Endothelial cell of umbilical vein (primary cell): ENCODE data around the gene FGF3. TPM values are rescaled to one million over a fixed set of nuclear protein-coding genes. Genes with fewer than 3 reads are reported as not detected.

ENCODE experiments used
- BruUV-seq: library from RNA; stranded (reverse); fragments of 400-500 nt; replicated peaks from 2 replicates; lab custom pipeline; 2021; lab: Mats Ljungman, UMichigan
- CTCF ChIA-PET: fragments of 300-600, 350-600 bp; sonication (Branson Sonifier 250); formaldehyde crosslinking; loops from one replicate; lab custom pipeline; 2021; ENCODE audit warnings: antibody characterized with exemption, inconsistent platforms; lab: Charles Lee
- POLR2A ChIA-PET: fragments of 300-600, 350-600 bp; sonication (Branson Sonifier 250); formaldehyde crosslinking; loops from one replicate; lab custom pipeline; 2021; ENCODE audit warnings: antibody characterized with exemption, inconsistent platforms; lab: Charles Lee
- DNase-seq: peaks from one replicate; pipeline ENCODE4 v3.0.0-alpha.2; 2011; ENCODE audit warnings: low read depth, low spot score
- FAIRE-seq: peaks from 2 replicates; lab custom pipeline; 2011; peaks lifted over from hg19 to GRCh38; lab: Jason Lieb, UNC
- H2AFZ ChIP-seq: 2 replicates; pipeline ENCODE4 v1.6.0; 2012; ENCODE audit warnings: low read depth, low read length, control low read depth, inconsistent platforms
- H3K27ac ChIP-seq: 2 replicates; pipeline ENCODE4 v1.5.1; 2011; ENCODE audit warnings: low read depth, mild to moderate bottlenecking, control low read depth, low read length, moderate library complexity; ENCODE audit not compliant: insufficient read depth
- H3K27me3 ChIP-seq, 2 experiments: 2 replicates each; pipeline versions ENCODE4 v1.6.0 to v1.6.1; 2011; ENCODE audit warnings: low read length in 2 of 2, mixed read lengths in 1 of 2; ENCODE audit not compliant: control insufficient read depth in 2 of 2, insufficient read depth in 2 of 2
- H3K36me3 ChIP-seq, 2 experiments: 2 replicates in 1 of 2; 3 replicates in 1 of 2; pipeline ENCODE4 v1.5.1; 2011; ENCODE audit warnings: low read length in 2 of 2, mild to moderate bottlenecking in 1 of 2, moderate library complexity in 1 of 2; ENCODE audit not compliant: control insufficient read depth in 2 of 2, insufficient read depth in 2 of 2; ENCODE audit errors: extremely low read depth in 1 of 2
- H3K4me1 ChIP-seq: 3 replicates; pipeline ENCODE4 v1.5.1; 2011; ENCODE audit warnings: mild to moderate bottlenecking, low read length; ENCODE audit not compliant: control insufficient read depth, insufficient read depth; ENCODE audit errors: extremely low read depth
- H3K4me2 ChIP-seq: 2 replicates; pipeline ENCODE4 v1.6.1; 2011; ENCODE audit warnings: low read length, control low read depth, mixed read lengths; ENCODE audit not compliant: insufficient read depth
- H3K4me3 ChIP-seq, 3 experiments: fragments of 200-600 bp in 1 of 3; sonication (generic), shearing (Covaris generic) in 1 of 3; replicated peaks in 1 of 3; 2 replicates each; pipeline ENCODE4 v1.5.1; 2011 to 2016; ENCODE audit warnings: control low read depth in 3 of 3, low read length in 3 of 3, mild to moderate bottlenecking in 2 of 3, inconsistent platforms in 1 of 3, low read depth in 1 of 3, moderate library complexity in 1 of 3; ENCODE audit not compliant: insufficient read depth in 1 of 3
- H3K79me2 ChIP-seq: 2 replicates; pipeline ENCODE4 v1.6.0; 2012; ENCODE audit warnings: low read length, inconsistent platforms; ENCODE audit not compliant: control insufficient read depth, insufficient read depth
- H3K9ac ChIP-seq: replicated peaks from 2 replicates; pipeline ENCODE3; 2011; ENCODE audit warnings: low read length, control low read depth; ENCODE audit not compliant: insufficient read depth; ENCODE audit errors: extremely low read depth
- H3K9me1 ChIP-seq: replicated peaks from 3 replicates; pipeline ENCODE4 v1.6.0; 2011; ENCODE audit warnings: mild to moderate bottlenecking, low read length; ENCODE audit not compliant: control insufficient read depth, insufficient read depth; ENCODE audit errors: extremely low read depth
- H3K9me3 ChIP-seq: replicated peaks from 2 replicates; pipeline ENCODE4 v1.5.1; 2012; ENCODE audit warnings: low read length, inconsistent platforms; ENCODE audit not compliant: control insufficient read depth, insufficient read depth
- H4K20me1 ChIP-seq: replicated peaks from 2 replicates; pipeline ENCODE3; 2011; ENCODE audit warnings: mild to moderate bottlenecking, low read length; ENCODE audit not compliant: control insufficient read depth, insufficient read depth; ENCODE audit errors: extremely low read depth
- EZH2 ChIP-seq: IDR thresholded peaks from 2 replicates; pipeline ENCODE4 v1.6.1; 2012; ENCODE audit warnings: borderline replicate concordance, low read depth, mild to moderate bottlenecking, moderate library complexity, low read length, inconsistent platforms; ENCODE audit not compliant: severe bottlenecking
- FOS ChIP-seq: IDR thresholded peaks from 2 replicates; pipeline ENCODE4 v1.6.1; 2011; ENCODE audit warnings: mild to moderate bottlenecking, low read length, moderate library complexity, borderline replicate concordance; ENCODE audit not compliant: insufficient read depth
- GATA2 ChIP-seq: IDR thresholded peaks from 2 replicates; pipeline ENCODE4 v1.7.0; 2011; ENCODE audit warnings: low read depth, mild to moderate bottlenecking, moderate library complexity, mixed read lengths, low read length; ENCODE audit not compliant: insufficient read length, insufficient read depth
- JUN ChIP-seq: IDR thresholded peaks from 2 replicates; pipeline ENCODE4 v1.6.1; 2011; ENCODE audit warnings: borderline replicate concordance, low read depth; ENCODE audit not compliant: insufficient read length, insufficient read depth
- MYC ChIP-seq: IDR thresholded peaks from one replicate; pipeline ENCODE4 v1.6.1; 2011; ENCODE audit warnings: mild to moderate bottlenecking, low read depth, low read length
- POLR2A ChIP-seq: IDR thresholded peaks from 2 replicates; pipeline ENCODE4 v1.6.1; 2012; ENCODE audit warnings: low read depth, mild to moderate bottlenecking, control low read depth, low read length
- POLR2AphosphoS5 ChIP-seq: IDR thresholded peaks from 2 replicates; pipeline ENCODE4 v1.6.1; 2012; ENCODE audit warnings: low read depth, mild to moderate bottlenecking, control low read depth, low read length, moderate library complexity; ENCODE audit not compliant: insufficient read depth
- dilution Hi-C: fragments of 300-500 bp; cut with MboI; formaldehyde crosslinking; loops from one replicate; pipeline ENCODE4 v1.15.0; 2019; ENCODE audit warnings: low sequenced_read_pairs; ENCODE audit not compliant: extremely low pct_ligation_motif_present
- intact Hi-C: fragments of 100-400 bp; cut with micrococcal nuclease; formaldehyde crosslinking; loops from one replicate; pipeline ENCODE4 v1.10.0; 2022
- polyA plus RNA-seq, 4 experiments: library from polyadenylated mRNA; depleted of rRNA in 3 of 4; stranded (reverse) in 3 of 4; unstranded in 1 of 4; fragments of >200 nt; gene quantifications; 2 replicates each; pipeline versions ENCODE4 v1.2.1 to v1.2.3, GENCODE V29; 2011 to 2012; ENCODE audit warnings: missing spikeins in 1 of 4
- total RNA-seq: library from RNA; stranded (reverse); gene quantifications from 2 replicates; pipeline ENCODE4 v1.2.3, GENCODE V29; 2021
- TF ChIP-seq, protein P1 (sequence below), 2 donors: IDR thresholded peaks; 1 replicate in 1 of 2; 2 replicates in 1 of 2; pipeline ENCODE4 v1.5.1; 2011; ENCODE audit warnings: low read length in 2 of 2, mild to moderate bottlenecking in 2 of 2, moderate library complexity in 2 of 2, control low read depth in 1 of 2, inconsistent platforms in 1 of 2, low read depth in 1 of 2; ENCODE audit not compliant: insufficient read depth in 1 of 2; ENCODE audit errors: extremely low read depth in 1 of 2
- TF ChIP-seq, protein P2 (sequence below): IDR thresholded peaks from 2 replicates; pipeline ENCODE4 v1.6.1; 2011; ENCODE audit not compliant: insufficient read depth, insufficient read length

FGF3 gene
- total and polyA plus RNA-seq, 2 donors (not counting 3 experiments of a cell fraction or from before 2014, with no cell fraction given) = not detected

DNA sequence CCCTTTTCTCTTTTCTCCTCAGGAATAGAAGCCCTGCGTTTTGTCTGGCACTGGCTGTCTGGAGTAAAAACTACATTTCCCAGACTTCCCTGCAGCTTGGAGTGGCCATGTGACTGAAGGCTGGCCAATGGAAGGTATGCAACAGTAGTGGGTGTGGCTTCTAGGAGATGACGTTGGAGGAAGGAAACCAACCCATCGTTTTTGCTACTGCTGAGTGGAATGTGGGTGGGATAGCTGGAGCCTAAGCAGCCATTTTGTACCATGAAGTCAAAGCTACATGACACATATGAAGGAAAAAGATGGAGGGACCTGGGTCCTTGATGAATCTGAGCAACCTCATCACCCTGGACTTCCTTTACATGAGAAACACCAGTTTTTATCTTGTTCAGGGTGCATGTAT lies 19.6 kb downstream of the FGF3 start:
- H3K79me2 ChIP-seq = no peaks in the 10 kb centered on the region
- no TSS peak for BruUV-seq
- no peak overlapping the region for H3K27ac ChIP-seq
- H3K4me1 ChIP-seq = no peaks in the 10 kb centered on the region
- H3K9me3 ChIP-seq = no peaks in the 10 kb centered on the region
- FAIRE-seq (peak; percentile 62), DNase-seq (peak; percentile 18)
- ChIA-PET POLR2A (no interaction called here), CTCF (interaction anchor here (1.0 to 1.2 kb wide), 3 partner anchors 10 to 397 kb away, joined by 3 read pairs; no protein-coding TSS in a partner anchor)
- no peaks in the 10 kb centered on the region for H3K9me1 ChIP-seq
- H3K4me3 ChIP-seq = no peak overlapping the region
- no peak for TF ChIP-seq FOS
- no peak for TF ChIP-seq EZH2
- TF ChIP-seq JUN = no peak
- TF ChIP-seq, protein P1, sequence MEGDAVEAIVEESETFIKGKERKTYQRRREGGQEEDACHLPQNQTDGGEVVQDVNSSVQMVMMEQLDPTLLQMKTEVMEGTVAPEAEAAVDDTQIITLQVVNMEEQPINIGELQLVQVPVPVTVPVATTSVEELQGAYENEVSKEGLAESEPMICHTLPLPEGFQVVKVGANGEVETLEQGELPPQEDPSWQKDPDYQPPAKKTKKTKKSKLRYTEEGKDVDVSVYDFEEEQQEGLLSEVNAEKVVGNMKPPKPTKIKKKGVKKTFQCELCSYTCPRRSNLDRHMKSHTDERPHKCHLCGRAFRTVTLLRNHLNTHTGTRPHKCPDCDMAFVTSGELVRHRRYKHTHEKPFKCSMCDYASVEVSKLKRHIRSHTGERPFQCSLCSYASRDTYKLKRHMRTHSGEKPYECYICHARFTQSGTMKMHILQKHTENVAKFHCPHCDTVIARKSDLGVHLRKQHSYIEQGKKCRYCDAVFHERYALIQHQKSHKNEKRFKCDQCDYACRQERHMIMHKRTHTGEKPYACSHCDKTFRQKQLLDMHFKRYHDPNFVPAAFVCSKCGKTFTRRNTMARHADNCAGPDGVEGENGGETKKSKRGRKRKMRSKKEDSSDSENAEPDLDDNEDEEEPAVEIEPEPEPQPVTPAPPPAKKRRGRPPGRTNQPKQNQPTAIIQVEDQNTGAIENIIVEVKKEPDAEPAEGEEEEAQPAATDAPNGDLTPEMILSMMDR (IDR thresholded peaks at IDR 0.05; ENCODE audit: extremely low read depth in 1 of 2, insufficient read depth in 1 of 2, low read depth in 1 of 2, low read length in 2 of 2) = no peak
- TF ChIP-seq POLR2AphosphoS5 = no peak
- no peak for TF ChIP-seq GATA2
- no peak for TF ChIP-seq MYC
- TF ChIP-seq POLR2A = no peak
- TF ChIP-seq, protein P2, sequence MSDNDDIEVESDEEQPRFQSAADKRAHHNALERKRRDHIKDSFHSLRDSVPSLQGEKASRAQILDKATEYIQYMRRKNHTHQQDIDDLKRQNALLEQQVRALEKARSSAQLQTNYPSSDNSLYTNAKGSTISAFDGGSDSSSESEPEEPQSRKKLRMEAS = no peak
- H3K9ac ChIP-seq = no peak overlapping the region
- H4K20me1 ChIP-seq = no peaks in the 10 kb centered on the region
- H3K27me3 ChIP-seq = no peaks in the 10 kb centered on the region
- H3K36me3 ChIP-seq = no peaks in the 10 kb centered on the region
- intact Hi-C loops (no loop called here), dilution Hi-C loops (no loop called here)
- H2AFZ ChIP-seq = no peak overlapping the region
- no peak overlapping the region for H3K4me2 ChIP-seq
